Natural killer cell (primary cell): ENCODE results near the gene TPRN. TPM values are rescaled to one million over a fixed set of nuclear protein-coding genes. Genes with fewer than 3 reads are reported as not detected.

ENCODE experiments used
- ATAC-seq, 3 donors: fragments of 150-1000 bp in 2 of 3; fragments of 200-7000 bp in 1 of 3; cut with Tn5 transposase; 1 replicate in 1 of 3; 2 replicates in 2 of 3; pipeline ENCODE4 v1.10.0; 2021; ENCODE audit warnings: mild to moderate bottlenecking in 2 of 3, moderate library complexity in 2 of 3
- DNase-seq, 2 donors: peaks; one replicate each; pipeline versions ENCODE4 v3.0.0 to v3.0.0-alpha.2; 2013 to 2021; ENCODE audit warnings: mixed read lengths in 1 of 2
- H3K27ac ChIP-seq: one replicate; pipeline ENCODE4 v1.5.1; 2013; ENCODE audit warnings: mild to moderate bottlenecking, low read length
- H3K27me3 ChIP-seq: one replicate; pipeline ENCODE4 v1.6.1; 2013; ENCODE audit warnings: low read length; ENCODE audit not compliant: control insufficient read depth, insufficient read depth
- H3K36me3 ChIP-seq: one replicate; pipeline ENCODE4 v1.6.1; 2013; ENCODE audit warnings: low read length; ENCODE audit not compliant: control insufficient read depth, insufficient read depth
- H3K4me1 ChIP-seq: one replicate; pipeline ENCODE4 v1.6.1; 2013; ENCODE audit warnings: low read length; ENCODE audit not compliant: control insufficient read depth, insufficient read depth
- H3K4me3 ChIP-seq: one replicate; pipeline ENCODE4 v1.5.1; 2013; ENCODE audit warnings: low read length
- H3K9me3 ChIP-seq: one replicate; pipeline ENCODE4 v1.6.1; 2013; ENCODE audit warnings: low read length; ENCODE audit not compliant: control insufficient read depth, insufficient read depth
- H3K27ac Mint-ChIP-seq, 2 donors: one replicate each; pipeline ENCODE4 v1.8.0; 2022; ENCODE audit warnings: mild to moderate bottlenecking in 2 of 2, mixed read lengths in 2 of 2, moderate library complexity in 1 of 2
- H3K27me3 Mint-ChIP-seq, 2 donors: one replicate each; pipeline ENCODE4 v1.8.0; 2022; ENCODE audit warnings: low read depth in 2 of 2, mixed read lengths in 2 of 2
- H3K36me3 Mint-ChIP-seq: one replicate; pipeline ENCODE4 v1.8.0; 2022; ENCODE audit warnings: mixed read lengths
- H3K4me1 Mint-ChIP-seq, 2 donors: one replicate each; pipeline ENCODE4 v1.8.0; 2022; ENCODE audit warnings: mixed read lengths in 2 of 2
- H3K4me3 Mint-ChIP-seq: one replicate; pipeline ENCODE4 v1.8.0; 2022; ENCODE audit warnings: mild to moderate bottlenecking, moderate library complexity, mixed read lengths
- H3K9me3 Mint-ChIP-seq, 2 donors: one replicate each; pipeline ENCODE4 v1.8.0; 2022; ENCODE audit warnings: mixed read lengths in 2 of 2
- CTCF ChIP-seq: fragments of 200-600 bp; IDR thresholded peaks from one replicate; pipeline ENCODE4 v1.8.0; 2022; ENCODE audit warnings: antibody characterized with exemption
- WGBS: methylation state at CpG from one replicate; pipeline ENCODE4 v1.1.7; 2013; ENCODE audit warnings: missing lambda C conversion rate; ENCODE audit not compliant: insufficient coverage; 5-methylcytosine and 5-hydroxymethylcytosine counted together
- intact Hi-C: fragments of 100-400 bp; cut with micrococcal nuclease; formaldehyde crosslinking; loops from one replicate; pipeline ENCODE4 v1.14.2; 2022
- total RNA-seq, 4 donors: library from RNA; stranded (reverse); fragments of 120-200 nt in 1 of 4; gene quantifications; one replicate each; pipeline versions ENCODE4 v1.2.3 to v1.2.4, GENCODE V29; 2013 to 2022

Gene TPRN
- total RNA-seq, 3 donors from 2014 or later (not counting 1 experiment from before 2014, with no cell fraction given), result 8.2 to 10.6 (median 8.4) TPM

- TF ChIP-seq CTCF, result no peak
- Mint-ChIP-seq H3K27me3 (peaks cover 0 to 14% of the 10 kb centered on the region in 2 donors), H3K9me3 (no peaks in the 10 kb centered on the region), H3K4me1 (no peaks in the 10 kb centered on the region), H3K4me3 (no peak overlapping the region), H3K36me3 (no peaks in the 10 kb centered on the region), H3K27ac (no peak overlapping the region)
- 76% methylated on average over 22 of the region's 22 CpGs for WGBS
- peaks cover 4% of the 10 kb centered on the region for H3K4me1 ChIP-seq
- H3K9me3 ChIP-seq, result no peaks in the 10 kb centered on the region
- H3K27me3 ChIP-seq, result peaks cover 28% of the 10 kb centered on the region
- no peak overlapping the region for H3K27ac ChIP-seq
- DNase-seq (no peak), ATAC-seq (no peak)
- H3K36me3 ChIP-seq, result no peaks in the 10 kb centered on the region
- H3K4me3 ChIP-seq, result no peak overlapping the region
- intact Hi-C loops, result no loop called here
These were observed 29.2 kb downstream of the TPRN start for GRCh38 chr9:137171149-137171900.

GRCh38 chr9:137170486-137171148 lies 29.9 kb downstream of the TPRN start:
- TF ChIP-seq CTCF, result no peak
- ATAC-seq (no peak), DNase-seq (no peak)
- Histone ChIP-seq H3K9me3 (no peaks in the 10 kb centered on the region), H3K36me3 (no peaks in the 10 kb centered on the region), H3K27ac (no peak overlapping the region), H3K4me3 (no peak overlapping the region), H3K4me1 (peaks cover 4% of the 10 kb centered on the region), H3K27me3 (peaks cover 35% of the 10 kb centered on the region)
- no peaks in the 10 kb centered on the region for H3K9me3 Mint-ChIP-seq
- H3K27ac Mint-ChIP-seq, result no peak overlapping the region
- WGBS, result 56% methylated on average over 13 of the region's 14 CpGs
- H3K4me3 Mint-ChIP-seq, result no peak overlapping the region
- no peaks in the 10 kb centered on the region for H3K4me1 Mint-ChIP-seq
- no peaks in the 10 kb centered on the region for H3K36me3 Mint-ChIP-seq
- intact Hi-C loops, result no loop called here
- peaks cover 0 to 18% of the 10 kb centered on the region in 2 donors for H3K27me3 Mint-ChIP-seq

- H3K27ac ChIP-seq, result no peak within 1 kb of the TSS
- peaks cover 4% of the 10 kb centered on the region for H3K4me1 ChIP-seq
- no peak for TF ChIP-seq CTCF
- intact Hi-C loops, result no loop called here
- Mint-ChIP-seq H3K4me3 (peak within 1 kb of the TSS; percentile 40), H3K36me3 (no peaks in the 10 kb centered on the region), H3K27ac (no peak within 1 kb of the TSS), H3K27me3 (peaks cover under 1 to 24% of the 10 kb centered on the region in 2 donors), H3K9me3 (no peaks in the 10 kb centered on the region), H3K4me1 (no peaks in the 10 kb centered on the region)
- H3K9me3 ChIP-seq, result no peaks in the 10 kb centered on the region
- ATAC-seq (no peak), DNase-seq (no peak)
- no peak within 1 kb of the TSS for H3K4me3 ChIP-seq
- 18% methylated on average over 41 of the region's 41 CpGs for WGBS
- no peaks in the 10 kb centered on the region for H3K36me3 ChIP-seq
- H3K27me3 ChIP-seq, result peaks cover 37% of the 10 kb centered on the region
These were observed 30.6 kb downstream of the TPRN start, which contains the start of gene LRRC26 for GRCh38 chr9:137169896-137170358. TSS of gene LRRC26 (minus strand) at chr9:137170051. CDS start at chr9:137169943, 108 bp downstream.
